CD4-positive, alpha-beta T cell (primary cell): Measurements from ENCODE around the gene STAT3. TPM values are rescaled to one million over a fixed set of nuclear protein-coding genes. Genes with fewer than 3 reads are reported as not detected.

Experiments
- ATAC-seq: fragments of 200-7000 bp; cut with Tn5 transposase; one replicate; pipeline ENCODE4 v1.10.0; 2022; ENCODE audit warnings: mild to moderate bottlenecking; ENCODE audit not compliant: poor library complexity
- CTCF ChIA-PET: fragments of 350-600 bp; sonication (Branson Sonifier 250); formaldehyde crosslinking; loops from one replicate; lab custom pipeline; 2021; ENCODE audit warnings: antibody characterized with exemption, inconsistent platforms; lab: Charles Lee
- POLR2A ChIA-PET: fragments of 350-600 bp; sonication (Branson Sonifier 250); formaldehyde crosslinking; loops from one replicate; lab custom pipeline; 2021; ENCODE audit warnings: antibody characterized with exemption, inconsistent platforms; lab: Charles Lee
- DNase-seq, 14 experiments: peaks; one replicate each; pipeline ENCODE4 v3.0.0-alpha.2; 2013 to 2020; ENCODE audit warnings: mixed read lengths in 2 of 14
- H3K27ac ChIP-seq, 2 donors: one replicate each; pipeline versions ENCODE4 v1.5.1 to v1.7.0; 2013; ENCODE audit warnings: low read length in 2 of 2, low read depth in 1 of 2, mild to moderate bottlenecking in 1 of 2
- H3K27me3 ChIP-seq, 2 experiments: 1 replicate in 1 of 2; 2 replicates in 1 of 2; pipeline versions ENCODE4 v1.6.1 to v1.7.0; 2013; ENCODE audit warnings: low read length in 2 of 2, control low read depth in 1 of 2, mild to moderate bottlenecking in 1 of 2, moderate library complexity in 1 of 2; ENCODE audit not compliant: insufficient read depth in 2 of 2, control insufficient read depth in 1 of 2
- H3K36me3 ChIP-seq: one replicate; pipeline ENCODE4 v1.6.1; 2013; ENCODE audit warnings: low read length, control low read depth; ENCODE audit not compliant: insufficient read depth
- H3K4me1 ChIP-seq: one replicate; pipeline ENCODE4 v1.6.1; 2013; ENCODE audit warnings: low read length, control low read depth; ENCODE audit not compliant: insufficient read depth
- H3K4me3 ChIP-seq: one replicate; pipeline ENCODE4 v1.5.1; 2013; ENCODE audit warnings: mild to moderate bottlenecking, low read length, moderate library complexity
- H3K9me3 ChIP-seq, 2 experiments: 1 replicate in 1 of 2; 2 replicates in 1 of 2; pipeline versions ENCODE4 v1.6.1 to v1.7.0; 2013; ENCODE audit warnings: low read length in 2 of 2, mild to moderate bottlenecking in 2 of 2, control low read depth in 1 of 2, moderate library complexity in 1 of 2; ENCODE audit not compliant: control insufficient read depth in 1 of 2, insufficient read depth in 1 of 2
- H3K27ac Mint-ChIP-seq: one replicate; pipeline ENCODE4 v1.8.0; 2020; ENCODE audit warnings: mixed read lengths
- H3K27me3 Mint-ChIP-seq: one replicate; pipeline ENCODE4 v1.8.0; 2021; ENCODE audit warnings: mixed read lengths
- H3K36me3 Mint-ChIP-seq: one replicate; pipeline ENCODE4 v1.8.0; 2021; ENCODE audit warnings: low read depth, mixed read lengths
- H3K4me1 Mint-ChIP-seq: one replicate; pipeline ENCODE4 v1.8.0; 2021; ENCODE audit warnings: low read depth, mixed read lengths
- H3K4me3 Mint-ChIP-seq: one replicate; pipeline ENCODE4 v1.8.0; 2020; ENCODE audit warnings: mild to moderate bottlenecking, mixed read lengths
- H3K9me3 Mint-ChIP-seq: one replicate; pipeline ENCODE4 v1.8.0; 2020; ENCODE audit warnings: mixed read lengths
- CTCF ChIP-seq: fragments of 200-600 bp; IDR thresholded peaks from one replicate; pipeline ENCODE4 v1.8.0; 2022; ENCODE audit warnings: antibody characterized with exemption, mild to moderate bottlenecking
- intact Hi-C, 2 experiments: fragments of 100-400 bp; cut with DNase I in 1 of 2; cut with micrococcal nuclease in 1 of 2; formaldehyde crosslinking; loops; one replicate each; pipeline versions ENCODE4 v1.15.1 to v1.9.0; 2023 to 2025; cut with DNase I, micrococcal nuclease
- total RNA-seq, 174 experiments: library from RNA in 2 of 174; stranded (reverse) in 2 of 174; gene quantifications; one replicate each; pipeline ENCODE4 v1.2.3 and lab custom pipeline; 2021 to 2026

Gene STAT3
- total RNA-seq, 2 experiments from 2014 or later = 315 to 319 TPM

- Mint-ChIP-seq H3K36me3 (peaks cover 79% of the 10 kb centered on the region), H3K27me3 (no peaks in the 10 kb centered on the region), H3K4me1 (peaks cover 38% of the 10 kb centered on the region), H3K4me3 (no peak overlapping the region), H3K27ac (no peak overlapping the region), H3K9me3 (no peaks in the 10 kb centered on the region)
- no peak overlapping the region for H3K4me3 ChIP-seq
- POLR2A ChIA-PET = interaction anchor here (0.9 kb wide), 1 partner anchor 42 kb away, joined by 4 read pairs; the partner anchor contains the start of gene STAT3
- intact Hi-C loops = no loop called here
- peaks cover 14% of the 10 kb centered on the region for H3K4me1 ChIP-seq
- H3K36me3 ChIP-seq = peaks cover 46% of the 10 kb centered on the region
- TF ChIP-seq CTCF = no peak
- DNase-seq (no peak), ATAC-seq (no peak)
- H3K27me3 ChIP-seq = no peaks in the 10 kb centered on the region
- CTCF ChIA-PET = interaction anchor here (0.9 kb wide), 1 partner anchor 11 kb away, joined by 3 read pairs; no protein-coding TSS in a partner anchor
- H3K27ac ChIP-seq = no peak overlapping the region
- no peaks in the 10 kb centered on the region for H3K9me3 ChIP-seq
Measured at GRCh38 chr17:42346481-42346880, 41.8 kb downstream of the STAT3 start.

GRCh38 chr17:42345396-42346073 lies 42.7 kb downstream of the STAT3 start:
- H3K36me3 ChIP-seq = peaks cover 56% of the 10 kb centered on the region
- peaks cover 24% of the 10 kb centered on the region for H3K4me1 ChIP-seq
- H3K27ac ChIP-seq = no peak overlapping the region
- no peak for ATAC-seq
- Mint-ChIP-seq H3K27me3 (no peaks in the 10 kb centered on the region), H3K36me3 (peaks cover 88% of the 10 kb centered on the region), H3K4me3 (no peak overlapping the region), H3K27ac (no peak overlapping the region), H3K9me3 (no peaks in the 10 kb centered on the region), H3K4me1 (peaks cover 47% of the 10 kb centered on the region)
- intact Hi-C loops = loop anchor here in 1 of 2 experiments (1.0 kb wide), 1 partner anchor 29 kb away; no protein-coding TSS in a partner anchor
- ChIA-PET CTCF (interaction anchor here (0.6 to 0.9 kb wide), 2 partner anchors 10 to 12 kb away, joined by 3 read pairs; no protein-coding TSS in a partner anchor), POLR2A (interaction anchor here (0.9 to 1.3 kb wide), 2 partner anchors 43 kb away, joined by 4 read pairs; partner anchors contain the start of gene STAT3)
- no peak for TF ChIP-seq CTCF
- no peaks in the 10 kb centered on the region for H3K9me3 ChIP-seq
- DNase-seq = no peak
- H3K27me3 ChIP-seq = no peaks in the 10 kb centered on the region
- no peak overlapping the region for H3K4me3 ChIP-seq

GRCh38 chr17:42342242-42343008 lies 45.8 kb downstream of the STAT3 start:
- intact Hi-C loops = no loop called here
- H3K27ac Mint-ChIP-seq = peak overlapping the region; percentile 66
- H3K27me3 ChIP-seq = no peaks in the 10 kb centered on the region
- peak in 6 of 14 experiments; percentile 6 to 50 (median 35) for DNase-seq
- no peak overlapping the region for H3K4me3 ChIP-seq
- H3K4me1 ChIP-seq = peaks cover 47% of the 10 kb centered on the region
- peaks cover 85% of the 10 kb centered on the region for H3K36me3 Mint-ChIP-seq
- H3K4me1 Mint-ChIP-seq = peaks cover 49% of the 10 kb centered on the region
- H3K4me3 Mint-ChIP-seq = no peak overlapping the region
- H3K27me3 Mint-ChIP-seq = no peaks in the 10 kb centered on the region
- TF ChIP-seq CTCF = no peak
- peaks cover 65% of the 10 kb centered on the region for H3K36me3 ChIP-seq
- no peaks in the 10 kb centered on the region for H3K9me3 ChIP-seq
- CTCF ChIA-PET = interaction anchor here (0.7 to 1.0 kb wide), 5 partner anchors 20 to 236 kb away, joined by 3 to 5 read pairs (median 4); no protein-coding TSS in a partner anchor
- no peaks in the 10 kb centered on the region for H3K9me3 Mint-ChIP-seq
- POLR2A ChIA-PET = interaction anchor here (0.7 to 1.1 kb wide), 2 partner anchors 24 to 46 kb away, joined by 5 read pairs; partner anchors contain the start of gene STAT3
- ATAC-seq = peak; percentile 35
- H3K27ac ChIP-seq = peak overlapping the region in 1 of 2 donors; percentile 27
